Measurements from ENCODE around the gene IMPG2. TPM values are rescaled to one million over a fixed set of nuclear protein-coding genes. Genes with fewer than 3 reads are reported as not detected.

Gene IMPG2
- total RNA-seq: under 1 TPM; under 0.01 to 0.34 TPM

DNA sequence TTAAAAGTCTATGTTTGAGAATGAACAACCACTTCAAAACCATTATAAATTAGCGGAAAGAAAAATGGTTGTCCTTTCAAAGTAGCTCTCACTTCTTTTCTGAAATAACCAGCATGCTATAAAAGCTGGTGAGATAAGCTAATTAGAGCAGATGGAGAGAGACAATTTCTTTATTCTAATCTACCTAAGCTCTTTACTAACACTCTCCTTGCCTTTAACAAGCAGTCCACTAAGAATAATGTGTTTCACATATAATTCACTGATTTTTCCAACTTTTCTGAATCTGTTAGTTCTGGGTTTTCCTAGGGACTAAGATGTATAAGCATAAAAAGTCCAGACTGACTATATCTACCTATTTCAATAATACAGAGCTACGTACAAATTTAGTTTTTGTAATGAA is at the start of gene IMPG2:
TSS of gene IMPG2 (minus strand) at position 101 of the 400 bp plus-strand sequence. CDS start 203 bp downstream, outside the sequence.

Other genes with a start within 250 kb of the IMPG2 start
- gene SENP7, start 192.6 kb upstream of the IMPG2 start, total RNA-seq: 10 to 100 TPM in 1 of 2 donors, 1 to 10 TPM in 1; 8.3 to 11.7 TPM
- 10 to 100 TPM; 36.5 to 52.3 TPM for gene TRMT10C, start 241.3 kb upstream of the IMPG2 start, total RNA-seq